HepG2 (cell line): Measurements from ENCODE around the gene TPRX1. TPM values are rescaled to one million over a fixed set of nuclear protein-coding genes. Genes with fewer than 3 reads are reported as not detected.

Experiments used
- AFF4 ChIP-seq: sonication (generic); formaldehyde crosslinking; IDR thresholded peaks from 2 replicates; pipeline ENCODE4 v1.4.0; 2020; ENCODE audit warnings: missing genetic modification reagents
- CBX5 ChIP-seq: sonication (generic); formaldehyde crosslinking; IDR thresholded peaks from 2 replicates; pipeline ENCODE4 v1.4.0; 2020; ENCODE audit warnings: missing genetic modification reagents, borderline replicate concordance
- CREB1 ChIP-seq, 2 experiments: fragments of 450-650 bp in 1 of 2; IDR thresholded peaks; 2 replicates each; pipeline ENCODE4 v1.6.1; 2016 to 2017; ENCODE audit warnings: control low read depth in 1 of 2, mild to moderate bottlenecking in 1 of 2, missing compliant biosample characterization in 1 of 2, missing genetic modification characterization in 1 of 2
- ELF1 ChIP-seq: sonication (generic); formaldehyde crosslinking; IDR thresholded peaks from 2 replicates; pipeline ENCODE4 v1.4.0; 2020; ENCODE audit warnings: missing genetic modification reagents
- ETV6 ChIP-seq: sonication (generic); formaldehyde crosslinking; conservative IDR thresholded peaks from 2 replicates; pipeline ENCODE4 v1.4.0; 2020; ENCODE audit warnings: missing genetic modification reagents
- IKZF5 ChIP-seq: IDR thresholded peaks from 2 replicates; pipeline ENCODE4 v1.6.1; 2018; ENCODE audit warnings: missing genetic modification reagents, mild to moderate bottlenecking, missing compliant biosample characterization
- JUND ChIP-seq: sonication (generic); formaldehyde crosslinking; IDR thresholded peaks from 2 replicates; pipeline ENCODE4 v1.8.0; 2022; ENCODE audit warnings: mild to moderate bottlenecking, missing genetic modification reagents
- KAT8 ChIP-seq: IDR thresholded peaks from 2 replicates; pipeline ENCODE4 v1.6.1; 2016; ENCODE audit warnings: missing genetic modification reagents, missing compliant biosample characterization
- PLRG1 ChIP-seq: fragments of 450-650 bp; conservative IDR thresholded peaks from 2 replicates; pipeline ENCODE4 v1.6.1; 2016
- POLR2AphosphoS2 ChIP-seq: IDR thresholded peaks from 2 replicates; pipeline ENCODE4 v1.6.1; 2011; ENCODE audit warnings: low read depth, low read length, improper control_type of control experiment
- RBM39 ChIP-seq: fragments of 200-400 bp; formaldehyde crosslinking; IDR thresholded peaks from one replicate; pipeline ENCODE4 v1.6.1; 2018; ENCODE audit warnings: antibody characterized with exemption, mild to moderate bottlenecking, low read depth, low read length; ENCODE audit not compliant: poor library complexity, severe bottlenecking
- THAP11 ChIP-seq: IDR thresholded peaks from 2 replicates; pipeline ENCODE4 v1.6.1; 2016; ENCODE audit warnings: missing biosample characterization, missing genetic modification reagents
- ZBTB1 ChIP-seq: sonication (generic); formaldehyde crosslinking; IDR thresholded peaks from 2 replicates; pipeline ENCODE4 v1.4.0; 2020; ENCODE audit warnings: missing genetic modification reagents, borderline replicate concordance
- ZFP1 ChIP-seq: IDR thresholded peaks from 2 replicates; pipeline ENCODE4 v1.6.1; 2016
- ZFP41 ChIP-seq: sonication (generic); formaldehyde crosslinking; IDR thresholded peaks from 2 replicates; pipeline ENCODE4 v1.4.0; 2020; ENCODE audit warnings: mild to moderate bottlenecking, missing genetic modification reagents, borderline replicate concordance
- ZFP62 ChIP-seq: sonication (generic); formaldehyde crosslinking; IDR thresholded peaks from 2 replicates; pipeline ENCODE4 v1.4.0; 2020; ENCODE audit warnings: missing genetic modification reagents
- ZFX ChIP-seq: sonication (generic); formaldehyde crosslinking; IDR thresholded peaks from 2 replicates; pipeline ENCODE4 v1.4.0; 2020; ENCODE audit warnings: mild to moderate bottlenecking, low read depth, missing genetic modification reagents, moderate library complexity
- ZNF124 ChIP-seq: sonication (generic); formaldehyde crosslinking; IDR thresholded peaks from 2 replicates; pipeline ENCODE4 v1.4.0; 2020; ENCODE audit warnings: missing genetic modification reagents
- ZNF274 ChIP-seq: sonication (generic); formaldehyde crosslinking; IDR thresholded peaks from 2 replicates; pipeline ENCODE4 v1.5.1; 2020; ENCODE audit warnings: mild to moderate bottlenecking, missing genetic modification reagents
- ZNF350 ChIP-seq: sonication (generic); formaldehyde crosslinking; IDR thresholded peaks from 2 replicates; pipeline ENCODE4 v1.4.0; 2020; ENCODE audit warnings: mild to moderate bottlenecking, low read depth, missing genetic modification reagents, borderline replicate concordance
- ZNF441 ChIP-seq: sonication (generic); formaldehyde crosslinking; IDR thresholded peaks from 2 replicates; pipeline ENCODE4 v1.7.0; 2021; ENCODE audit warnings: missing genetic modification reagents, borderline replicate concordance
- polyA plus RNA-seq, 8 experiments: library from polyadenylated mRNA; depleted of rRNA in 3 of 8; stranded (reverse) in 7 of 8; unstranded in 1 of 8; fragments of >200 nt; fragmentation: Illumina TruSeq in 4 of 8; extraction: Trizol in 4 of 8; gene quantifications; 2 replicates each; pipeline versions ENCODE4 v1.2.1 to v1.2.3, GENCODE V29; 2011 to 2016; ENCODE audit warnings: low read depth in 4 of 8, missing spikeins in 1 of 8, mixed read lengths in 1 of 8; ENCODE audit not compliant: insufficient read depth in 1 of 8
- total RNA-seq, 5 experiments: library from RNA; depleted of rRNA; stranded (reverse); fragments of >200 nt; fragmentation: Illumina TruSeq; extraction: Trizol; gene quantifications; 2 replicates each; pipeline ENCODE4 v1.2.3, GENCODE V29; 2016; ENCODE audit warnings: low read depth in 1 of 5
- TF ChIP-seq, protein P1 (sequence below): sonication (generic); formaldehyde crosslinking; IDR thresholded peaks from 2 replicates; pipeline ENCODE4 v1.5.1; 2020; ENCODE audit warnings: mild to moderate bottlenecking, missing genetic modification reagents, moderate library complexity
- TF ChIP-seq, protein P2 (sequence below): sonication (generic); formaldehyde crosslinking; conservative IDR thresholded peaks from 2 replicates; pipeline ENCODE4 v1.4.0; 2020; ENCODE audit warnings: missing genetic modification reagents

Gene TPRX1
- total and polyA plus RNA-seq, 2 of the 13 experiments (the other 11 are each of a cell fraction or from before 2014, with no cell fraction given): not detected

- TF ChIP-seq, protein P1, sequence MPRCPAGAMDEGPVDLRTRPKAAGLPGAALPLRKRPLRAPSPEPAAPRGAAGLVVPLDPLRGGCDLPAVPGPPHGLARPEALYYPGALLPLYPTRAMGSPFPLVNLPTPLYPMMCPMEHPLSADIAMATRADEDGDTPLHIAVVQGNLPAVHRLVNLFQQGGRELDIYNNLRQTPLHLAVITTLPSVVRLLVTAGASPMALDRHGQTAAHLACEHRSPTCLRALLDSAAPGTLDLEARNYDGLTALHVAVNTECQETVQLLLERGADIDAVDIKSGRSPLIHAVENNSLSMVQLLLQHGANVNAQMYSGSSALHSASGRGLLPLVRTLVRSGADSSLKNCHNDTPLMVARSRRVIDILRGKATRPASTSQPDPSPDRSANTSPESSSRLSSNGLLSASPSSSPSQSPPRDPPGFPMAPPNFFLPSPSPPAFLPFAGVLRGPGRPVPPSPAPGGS (CRISPR knock-in tag): peak; percentile 75; the same call in 1 of the 2 replicates
- TF ChIP-seq, protein P2, sequence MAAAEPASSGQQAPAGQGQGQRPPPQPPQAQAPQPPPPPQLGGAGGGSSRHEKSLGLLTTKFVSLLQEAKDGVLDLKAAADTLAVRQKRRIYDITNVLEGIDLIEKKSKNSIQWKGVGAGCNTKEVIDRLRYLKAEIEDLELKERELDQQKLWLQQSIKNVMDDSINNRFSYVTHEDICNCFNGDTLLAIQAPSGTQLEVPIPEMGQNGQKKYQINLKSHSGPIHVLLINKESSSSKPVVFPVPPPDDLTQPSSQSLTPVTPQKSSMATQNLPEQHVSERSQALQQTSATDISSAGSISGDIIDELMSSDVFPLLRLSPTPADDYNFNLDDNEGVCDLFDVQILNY (CRISPR knock-in tag): no peak; the same call in 1 of the 2 replicates
- TF ChIP-seq CBX5 (CRISPR knock-in tag) (no peak; the same call in 1 of the 2 replicates), IKZF5 (CRISPR knock-in tag) (peak; percentile 73; the same call in 1 of the 2 replicates), ZBTB1 (CRISPR knock-in tag) (no peak), ZFP62 (CRISPR knock-in tag) (no peak), ZFP1 (CRISPR knock-in tag) (no peak), ZNF124 (CRISPR knock-in tag) (no peak; the same call in 1 of the 2 replicates), ETV6 (no peak), RBM39 (no peak), ZNF350 (CRISPR knock-in tag) (peak; percentile 61; the same call in 1 of the 2 replicates), ZFX (CRISPR knock-in tag) (peak; percentile 93), THAP11 (peak; percentile 72), ZNF441 (CRISPR knock-in tag) (0 out of 2 replicates have a peak, but pooled peaks have one; percentile 36), ELF1 (peak; percentile 70), POLR2AphosphoS2 (no peak), CREB1 (IDR thresholded peaks at IDR 0.05) (no peak), CREB1 (CRISPR knock-in tag; IDR thresholded peaks at IDR 0.05) (no peak), AFF4 (CRISPR knock-in tag) (no peak; the same call in 1 of the 2 replicates), ZNF274 (peak; percentile 56; the same call in 1 of the 2 replicates), JUND (CRISPR knock-in tag) (no peak), PLRG1 (no peak), KAT8 (CRISPR knock-in tag) (peak; percentile 82), ZFP41 (CRISPR knock-in tag) (no peak; the same call in 1 of the 2 replicates)
Observed at GRCh38 chr19:47778049-47778953, 26.1 kb downstream of the TPRX1 start, which contains the start of gene SELENOW (continued).
